AG20443 (cell line): ENCODE data around the gene LONRF3.
"Not testable (repeated sequence)": the region's sequence is repeated elsewhere in the genome, so short reads cannot be mapped to it uniquely, and the experiment has no call there.

ENCODE experiments used
- DNase-seq: peaks from one replicate; pipeline ENCODE4 v3.0.0; 2012; ENCODE audit warnings: low spot score, mixed read lengths

The LONRF3 gene

DNA sequence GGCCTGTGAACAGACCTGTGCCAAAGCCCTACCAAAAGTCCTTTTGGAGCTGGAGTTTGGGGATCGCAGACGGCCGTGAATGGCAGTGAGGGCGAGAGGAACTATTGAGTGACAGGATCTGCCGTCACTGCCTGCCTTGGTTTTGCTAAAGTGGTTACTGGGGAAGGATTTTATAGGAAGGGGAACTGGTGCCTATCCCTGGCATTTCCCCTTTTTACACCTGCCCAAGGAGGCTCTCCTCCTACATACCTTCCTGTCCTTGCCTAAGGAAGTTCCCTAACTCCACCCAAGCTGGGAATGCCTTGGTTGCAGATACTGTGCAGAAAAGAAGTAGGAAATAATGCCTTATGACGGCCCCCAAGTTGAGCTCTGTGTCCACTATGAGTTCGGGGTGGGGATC, 14.5 kb downstream of the LONRF3 start:
- DNase-seq: no peak

DNA sequence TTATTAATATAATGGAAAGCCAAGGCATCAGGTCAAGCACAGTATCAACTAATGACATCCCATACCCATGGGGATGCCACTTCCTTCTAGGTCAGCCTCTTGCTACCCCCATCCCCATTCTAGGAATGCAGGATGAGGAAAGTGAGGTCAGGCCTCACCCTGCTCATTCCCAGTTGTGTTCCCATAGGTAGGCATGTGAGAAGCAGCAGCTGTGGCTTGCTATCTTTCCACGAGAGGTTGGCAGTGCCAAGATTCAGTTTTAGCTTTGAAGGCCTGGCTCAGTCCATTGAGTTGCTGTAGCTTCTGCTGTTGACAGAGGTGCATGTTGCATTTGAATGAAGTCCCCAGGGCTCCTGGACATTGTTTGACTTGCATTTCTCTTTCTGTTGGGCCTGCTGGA, 15.5 kb downstream of the LONRF3 start:
- no peak for DNase-seq

DNA sequence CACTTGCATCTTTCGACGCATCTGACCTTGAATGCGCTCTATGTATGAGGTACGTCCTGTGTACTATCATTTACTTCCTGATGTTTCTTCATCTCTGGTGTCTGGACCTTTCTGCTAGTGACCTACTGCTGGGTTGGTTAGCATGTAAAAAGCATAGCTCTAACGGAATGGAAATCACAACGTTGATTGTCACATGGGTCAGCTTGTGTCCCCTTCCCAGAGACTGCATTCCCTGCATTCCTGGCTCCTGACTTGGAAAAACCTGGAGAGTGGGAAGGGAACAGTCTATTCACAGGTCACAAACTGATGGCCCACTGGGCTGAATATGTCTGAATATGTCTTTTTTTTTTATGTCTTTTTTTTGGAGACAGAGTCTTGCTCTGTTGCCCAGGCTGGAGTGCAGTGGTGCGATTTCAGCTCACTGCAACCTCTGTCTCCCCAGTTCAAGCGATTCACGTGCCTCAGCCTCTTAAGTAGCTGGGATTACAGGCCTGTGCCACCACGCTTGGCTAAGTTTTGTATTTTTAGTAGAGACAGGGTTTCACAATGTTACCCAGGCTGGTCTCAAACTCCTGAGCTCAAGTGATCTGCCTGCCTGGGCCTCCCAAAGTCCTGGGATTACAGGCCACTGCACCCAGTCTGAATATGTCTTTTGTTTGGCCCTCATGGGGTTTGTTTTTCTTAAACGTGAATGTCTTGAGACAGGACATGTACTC, 16.3 kb downstream of the LONRF3 start:
- no peak for DNase-seq

DNA sequence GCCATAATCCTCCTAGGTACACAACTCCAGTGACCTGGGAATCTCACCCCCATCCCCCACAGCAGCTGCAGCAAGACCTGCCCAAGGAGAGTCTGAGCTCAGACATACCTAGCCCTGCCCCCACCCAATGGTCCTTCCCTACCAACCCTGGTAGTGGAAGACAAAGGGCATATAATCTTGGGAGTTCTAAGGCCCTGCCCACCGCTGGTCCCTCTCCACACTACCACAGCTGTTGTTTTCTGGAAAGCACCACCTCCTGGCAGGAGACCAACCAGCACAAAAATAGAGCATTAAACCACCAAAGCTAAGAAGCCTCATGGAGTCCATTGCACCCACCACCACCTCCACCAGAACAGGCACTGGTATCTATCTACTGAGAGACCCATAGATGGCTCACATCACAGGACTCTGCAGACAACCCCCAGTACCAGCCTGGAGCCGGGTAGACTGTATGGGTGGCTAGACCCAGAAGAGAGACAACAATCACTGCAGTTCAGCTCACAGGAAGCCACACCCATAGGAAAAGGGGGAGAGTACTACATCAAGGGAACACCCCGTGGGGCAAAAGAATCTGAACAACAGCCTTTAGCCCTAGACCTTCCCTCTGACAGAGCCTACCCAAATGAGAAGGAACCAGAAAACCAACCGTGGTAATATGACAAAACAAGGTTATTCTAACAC, 18.2 kb downstream of the LONRF3 start:
- DNase-seq: not testable (repeated sequence)

DNA sequence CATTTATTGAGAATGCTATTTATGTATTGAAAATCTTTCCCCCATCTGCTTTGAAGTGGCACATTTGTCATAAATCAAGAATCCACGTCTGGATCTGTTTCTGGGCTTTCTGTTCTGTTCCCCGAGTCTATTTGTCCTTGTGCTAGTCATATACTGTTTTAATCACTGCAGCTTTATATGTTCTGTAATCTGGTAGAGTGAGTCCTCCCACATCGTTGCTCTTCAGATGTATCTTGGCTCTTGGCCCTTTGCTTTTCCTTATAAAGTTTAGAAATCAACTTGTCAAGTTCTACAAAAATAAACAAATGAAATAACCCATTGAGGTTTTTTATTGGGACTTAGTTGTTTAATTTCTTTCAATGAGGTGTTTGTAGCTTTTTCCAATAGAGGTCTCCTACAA, 29.0 kb downstream of the LONRF3 start:
- no peak for DNase-seq

DNA sequence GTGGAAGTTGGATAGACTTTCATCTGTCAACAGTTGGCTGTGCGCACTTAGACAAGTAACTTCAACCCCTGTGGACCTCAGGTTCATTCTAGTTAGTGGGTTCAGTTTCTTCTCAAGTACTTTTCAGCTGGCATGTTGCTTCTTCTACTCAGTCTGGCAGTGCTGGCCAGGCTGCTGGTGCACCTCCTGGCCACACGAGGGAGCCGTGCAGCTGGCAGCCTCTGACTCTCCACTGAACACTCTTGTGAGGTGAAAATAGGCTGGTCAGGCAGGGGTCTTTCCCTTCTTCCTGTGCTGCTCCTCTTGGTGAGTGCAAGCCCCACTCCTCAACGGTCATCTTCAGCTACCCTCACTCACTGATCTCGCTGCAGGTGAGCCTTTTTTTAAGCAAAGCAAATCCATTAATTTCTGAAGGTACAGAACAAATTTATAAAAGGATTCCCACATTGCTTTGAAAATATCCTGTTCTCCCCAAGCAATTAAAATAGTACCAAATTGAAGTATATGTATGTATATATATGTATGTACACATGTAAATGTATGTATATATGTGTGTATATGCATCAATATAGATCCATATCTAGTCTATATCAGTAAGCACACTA, 30.6 kb downstream of the LONRF3 start:
- DNase-seq: peak; percentile 66

DNA sequence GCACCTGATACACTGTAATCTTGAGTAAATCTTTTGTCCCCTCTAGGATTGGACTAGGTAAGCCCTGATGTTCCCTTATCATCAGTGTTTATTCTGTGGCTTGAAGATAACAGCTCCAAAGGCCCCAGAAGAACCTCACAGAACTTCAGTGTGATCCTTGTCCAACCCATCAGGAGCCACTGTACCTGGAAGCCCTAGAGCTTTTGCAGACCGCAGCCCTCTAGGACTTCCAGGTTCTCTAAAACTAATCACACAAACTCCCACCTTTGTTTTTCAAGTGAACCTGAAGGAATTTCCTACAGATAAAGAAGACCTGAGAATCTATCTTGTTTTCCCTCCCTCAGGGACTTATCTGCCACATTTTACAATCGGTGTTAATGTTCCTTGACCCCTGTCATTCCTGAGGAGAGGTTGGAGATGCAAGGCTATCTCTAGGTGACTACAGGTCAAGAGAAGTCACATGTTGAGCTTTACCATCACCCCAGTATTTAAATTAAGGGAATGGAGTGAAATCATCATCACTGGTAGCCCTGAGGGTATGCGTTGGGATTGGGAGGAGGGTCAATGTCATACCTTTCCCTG, 32.9 kb downstream of the LONRF3 start:
- no peak for DNase-seq

DNA sequence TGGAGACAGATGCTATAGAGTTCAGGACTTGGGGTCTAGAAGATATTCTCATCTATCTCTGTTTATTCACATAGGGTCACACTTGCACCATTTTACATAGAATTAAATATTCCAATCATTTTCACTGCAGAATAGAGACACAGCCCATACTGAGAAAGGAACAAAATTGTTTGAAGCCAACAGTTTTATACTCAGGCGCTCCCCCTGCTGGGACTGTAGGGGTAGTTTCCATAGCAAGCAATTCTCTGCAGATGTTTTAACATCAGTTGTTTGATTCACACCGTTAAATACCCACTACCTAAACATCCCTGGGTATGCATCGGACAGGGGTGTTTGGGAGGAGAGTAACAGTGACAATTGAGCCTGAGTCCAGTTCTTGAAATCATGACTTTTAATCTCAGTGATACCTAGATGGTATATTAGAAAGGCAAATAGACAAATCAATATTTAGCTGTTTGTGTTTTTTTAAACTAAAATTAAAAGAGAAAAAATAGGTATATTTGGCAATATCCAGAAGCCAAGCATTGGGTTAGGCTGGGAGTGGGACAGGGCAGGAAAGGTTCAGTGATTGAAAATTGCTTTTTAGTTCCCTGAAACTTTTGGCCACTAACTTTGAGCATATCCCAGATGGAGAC, 33.8 kb downstream of the LONRF3 start:
- DNase-seq: peak; percentile 50

DNA sequence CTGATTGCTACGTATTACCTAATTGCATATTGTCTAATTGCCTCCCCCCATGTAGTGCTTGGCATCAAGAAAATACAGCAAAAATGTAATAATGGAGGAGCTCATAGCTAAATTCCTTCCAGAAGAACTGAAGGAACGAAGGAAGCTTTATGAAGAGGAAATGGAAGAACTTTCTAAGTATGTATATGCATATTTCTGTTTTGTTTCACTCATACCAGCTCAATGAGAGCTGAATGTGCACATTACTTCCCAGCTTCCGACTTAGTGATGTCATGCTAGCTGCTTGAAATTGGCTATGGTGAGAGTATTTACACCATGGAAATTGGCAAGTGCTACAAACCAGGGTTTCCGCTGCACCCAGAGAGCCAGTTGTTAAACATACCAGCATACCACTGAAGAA, 34.7 kb downstream of the LONRF3 start:
- DNase-seq: no peak

DNA sequence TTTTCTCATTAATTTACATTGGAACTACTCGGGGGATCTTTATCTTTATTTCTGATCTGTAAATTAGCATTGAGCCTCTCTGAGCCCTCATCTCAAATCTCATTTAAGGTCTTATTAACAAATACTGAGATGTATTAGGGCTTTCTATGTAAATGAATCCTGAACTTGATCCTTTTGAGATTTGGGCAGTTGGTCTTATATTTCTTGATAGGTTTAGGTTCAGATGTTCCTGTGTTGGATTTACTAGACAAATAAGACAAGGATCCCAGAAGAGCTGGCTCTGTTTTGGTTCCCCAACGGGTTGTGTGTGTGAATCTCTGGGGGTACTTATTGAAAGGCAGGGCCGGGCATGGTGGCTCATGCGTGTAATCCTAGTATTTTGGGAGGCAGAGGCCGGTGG, 36.1 kb downstream of the LONRF3 start:
- DNase-seq: no peak

DNA sequence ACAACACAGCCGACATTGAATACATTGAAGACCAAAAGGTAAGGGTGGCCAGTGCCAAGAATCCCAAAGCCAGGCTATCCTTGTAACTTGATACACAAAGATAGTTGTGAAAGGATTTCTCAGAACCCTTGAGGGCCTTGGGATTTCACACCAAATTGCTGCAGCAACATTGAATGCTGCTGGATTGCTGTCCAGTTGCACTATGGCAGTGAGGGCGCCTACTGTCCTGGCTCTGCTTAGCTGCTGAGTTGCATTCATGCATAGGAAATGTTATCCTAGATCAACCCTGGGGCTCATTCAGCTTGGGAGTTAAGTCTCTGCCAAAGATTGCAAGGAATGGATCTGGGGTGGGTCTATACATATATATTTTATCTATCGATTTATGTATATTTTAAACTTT, 38.7 kb downstream of the LONRF3 start:
- DNase-seq: no peak

DNA sequence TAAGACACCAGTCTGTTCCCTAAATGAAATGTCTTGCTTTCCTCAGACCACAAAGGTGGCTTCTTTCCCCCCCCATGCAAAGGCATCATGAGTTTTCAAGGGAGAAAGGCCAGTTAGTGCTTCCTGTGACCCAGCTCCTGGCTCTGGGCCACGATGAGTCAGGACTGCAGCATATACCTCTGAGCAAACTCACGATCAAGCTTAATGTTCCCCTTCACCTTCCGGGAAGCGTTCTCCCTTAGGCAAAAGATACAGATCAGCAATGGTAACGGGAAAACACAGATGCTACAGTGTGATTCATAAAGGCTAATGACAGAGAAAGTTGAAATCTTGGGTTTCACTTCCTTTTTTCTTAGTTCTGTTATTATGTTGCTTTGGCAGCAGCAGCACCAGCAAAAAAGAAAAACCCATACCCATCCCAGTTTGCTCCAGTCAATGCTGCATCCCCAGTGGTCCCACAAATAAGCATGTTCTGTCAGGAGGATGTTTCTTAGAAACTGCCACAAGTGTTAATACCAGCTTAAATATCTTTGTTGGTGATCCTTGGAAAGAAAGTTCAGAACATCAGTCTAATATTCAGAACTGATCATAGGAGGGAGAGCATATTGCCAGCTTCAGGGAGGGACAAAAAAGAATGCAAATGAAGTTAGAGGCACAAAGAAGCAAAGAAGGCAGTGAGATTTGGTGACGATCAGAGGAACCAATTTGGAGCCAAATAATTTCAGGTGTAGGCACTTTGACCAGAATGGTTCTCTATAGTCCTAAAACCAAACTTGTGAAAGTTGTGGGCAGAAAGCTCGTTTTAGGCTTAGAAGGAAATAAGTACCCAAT, 41.2 kb downstream of the LONRF3 start:
- peak; percentile 41 for DNase-seq

DNA sequence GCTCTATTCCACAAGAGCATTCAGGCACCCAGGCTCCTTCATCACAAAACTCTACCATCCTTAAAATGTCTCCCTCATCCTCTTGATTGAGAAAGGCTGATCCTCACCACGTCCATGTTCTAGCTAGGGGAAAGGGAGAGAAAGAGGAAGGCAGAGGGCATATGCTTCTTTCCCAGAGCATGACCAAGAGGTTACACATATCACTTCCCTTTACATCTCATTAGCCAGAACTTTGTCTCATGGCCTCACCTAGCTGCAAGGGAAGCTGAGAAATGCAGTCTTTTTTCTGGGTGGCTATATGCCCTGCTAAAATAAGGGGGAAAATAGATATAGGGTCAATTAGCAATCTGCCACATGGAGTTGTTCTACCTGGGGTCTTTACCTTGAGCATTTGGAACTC, 42.7 kb downstream of the LONRF3 start:
- no peak for DNase-seq

DNA sequence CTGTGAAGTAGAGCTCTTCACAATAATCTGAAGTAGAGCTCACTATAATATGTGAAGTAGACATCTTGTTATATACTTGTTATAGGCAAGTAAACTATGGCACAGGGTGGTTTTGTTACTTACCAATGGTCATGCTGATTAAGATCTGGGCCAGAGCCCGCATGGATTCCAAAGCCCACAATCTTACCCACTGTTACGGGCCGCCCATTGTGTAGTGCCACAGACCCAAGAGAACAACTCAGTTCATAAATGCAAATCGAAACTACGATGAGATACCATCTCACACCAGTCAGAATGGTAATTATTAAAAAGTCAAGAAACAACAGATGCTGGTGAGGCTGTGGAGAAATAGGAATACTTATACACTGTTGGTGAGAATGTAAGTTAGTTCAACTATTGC, 51.5 kb downstream of the LONRF3 start:
- no peak for DNase-seq

DNA sequence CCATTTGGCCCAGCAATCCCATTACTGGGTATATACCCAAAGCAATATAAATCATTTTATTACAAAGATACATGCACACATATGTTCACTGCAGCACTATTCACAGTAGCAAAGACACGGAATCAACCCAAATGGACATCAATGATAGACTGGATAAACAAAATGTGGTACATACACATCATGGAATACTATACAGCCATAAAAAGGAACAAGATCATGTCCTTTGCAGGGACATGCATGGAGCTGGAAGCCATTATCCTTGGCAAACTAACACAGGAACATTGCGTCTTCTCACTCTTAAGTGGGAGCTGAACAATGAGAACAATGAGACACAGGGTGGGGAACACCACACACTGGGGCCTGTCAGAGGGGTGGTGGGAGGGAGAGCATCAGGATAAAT, 51.9 kb downstream of the LONRF3 start:
- not testable (repeated sequence) for DNase-seq

DNA sequence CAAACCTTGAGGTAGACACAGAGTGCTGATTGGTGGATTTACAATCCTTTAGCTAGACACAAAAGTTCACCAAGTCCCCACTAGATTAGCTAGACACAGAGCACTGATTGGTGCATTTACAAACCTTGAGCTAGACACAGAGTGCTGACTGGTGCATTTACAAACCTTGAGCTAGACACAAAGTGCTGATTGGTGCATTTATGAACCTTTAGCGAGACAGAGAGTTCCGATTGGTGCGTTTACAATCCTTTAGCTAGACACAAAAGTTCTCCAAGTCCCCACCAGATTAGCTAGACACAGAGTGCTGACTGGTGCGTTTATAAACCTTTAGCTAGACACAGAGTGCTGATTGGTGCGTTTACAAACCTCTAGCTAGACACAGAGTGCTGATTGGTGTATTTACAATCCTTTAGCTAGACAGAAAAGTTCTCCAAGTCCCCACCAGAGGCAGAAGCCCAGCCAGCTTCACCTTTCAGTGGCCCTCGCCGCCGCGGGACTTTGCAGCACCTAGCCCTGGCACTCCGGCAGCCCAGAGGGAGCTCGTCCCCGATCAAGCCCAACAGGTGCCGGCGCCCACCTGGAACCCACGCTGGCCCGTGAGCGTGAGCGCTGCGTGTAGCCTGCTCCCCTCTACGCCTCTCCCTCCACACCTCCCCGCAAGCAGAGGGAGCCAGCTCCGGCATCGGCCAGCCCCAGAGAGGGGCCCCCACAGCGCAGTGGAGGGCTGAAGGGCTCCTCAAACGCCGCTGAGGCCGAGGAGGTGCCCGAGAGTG, 53.7 kb downstream of the LONRF3 start:
- DNase-seq: not testable (repeated sequence)

DNA sequence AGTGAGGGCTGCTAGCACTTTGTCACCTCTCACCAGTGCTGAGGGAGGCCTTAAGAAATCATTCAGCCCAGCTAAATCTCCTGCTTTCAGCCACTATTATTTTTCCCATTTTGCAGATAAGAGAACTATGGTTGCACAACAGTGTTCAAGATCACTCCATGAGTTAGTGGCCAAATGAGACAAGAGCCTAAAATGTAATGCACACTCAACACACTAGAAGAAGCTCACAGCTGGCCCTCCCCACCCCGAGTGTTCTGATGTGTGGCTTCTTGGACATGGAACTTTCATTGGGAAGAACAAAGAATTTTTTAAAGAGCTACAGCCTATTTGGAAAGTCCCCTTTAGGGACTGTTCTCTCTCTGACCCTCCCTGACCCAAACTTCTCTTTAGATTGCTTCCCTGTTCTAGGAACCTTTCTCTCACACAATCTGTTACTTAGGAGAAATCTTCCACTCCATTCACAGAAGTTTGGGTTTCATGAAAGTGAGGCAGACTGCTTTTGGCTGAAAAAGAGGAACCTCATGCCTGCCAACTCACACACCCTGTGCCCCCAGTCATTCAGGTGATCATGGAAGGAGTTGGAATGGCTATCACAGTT, 54.4 kb downstream of the LONRF3 start:
- DNase-seq: no peak

DNA sequence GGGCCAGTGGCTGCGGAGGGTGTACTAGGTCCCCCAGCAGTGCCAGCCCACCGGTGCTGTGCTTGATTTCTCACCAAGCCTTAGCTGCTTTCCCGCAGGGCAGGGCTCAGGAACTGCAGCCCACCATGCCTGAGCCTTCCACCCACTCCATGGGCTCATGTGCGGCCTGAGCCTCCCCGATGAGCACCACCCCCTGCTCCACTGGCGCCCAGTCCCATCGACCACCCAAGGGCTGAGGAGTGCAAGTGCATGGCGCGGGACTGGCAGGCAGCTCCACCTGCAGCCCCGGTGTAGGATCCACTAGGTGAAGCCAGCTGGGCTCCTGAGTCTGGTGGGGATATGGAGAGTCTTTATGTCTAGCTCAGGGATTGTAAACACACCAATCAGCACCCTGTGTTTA, 55.2 kb downstream of the LONRF3 start:
- DNase-seq: not testable (repeated sequence)

DNA sequence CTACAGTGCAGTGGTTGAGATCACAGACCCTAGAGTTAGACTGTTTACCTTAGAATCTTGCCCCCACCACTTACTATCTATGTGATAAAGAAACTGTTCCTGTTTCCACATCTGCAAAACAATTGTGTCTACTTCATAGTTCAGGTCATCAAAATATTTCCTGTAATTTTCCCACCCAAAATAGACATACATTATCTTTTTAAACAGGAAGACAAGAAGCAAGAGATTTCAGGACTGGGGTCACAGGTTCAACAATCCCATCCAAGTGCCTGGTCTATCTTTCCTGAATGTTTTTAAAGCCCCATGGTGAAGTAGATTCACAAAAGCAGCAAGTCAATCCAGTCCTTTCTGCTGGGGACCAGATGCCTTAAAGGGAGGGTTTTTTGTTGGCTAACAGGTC, 56.6 kb downstream of the LONRF3 start:
- no peak for DNase-seq
